Epithelial cell of esophagus (primary cell): Measurements from ENCODE around the gene GPR37L1.

ENCODE experiments used
- DNase-seq: peaks from one replicate; pipeline ENCODE4 v3.0.0; 2010; ENCODE audit warnings: low read depth
- H3K4me3 ChIP-seq: 2 replicates; pipeline ENCODE4 v1.5.1; 2011; ENCODE audit warnings: mild to moderate bottlenecking, low read length, control low read depth
- TF ChIP-seq, protein P1 (sequence below): IDR thresholded peaks from 2 replicates; pipeline ENCODE4 v1.5.1; 2011; ENCODE audit warnings: low read depth, mild to moderate bottlenecking, low read length, control low read depth, inconsistent platforms; ENCODE audit not compliant: insufficient read depth; ENCODE audit errors: missing control alignments

GPR37L1 gene

GRCh38 chr1:202155478-202156021 is 32.8 kb downstream of the GPR37L1 start:
- TF ChIP-seq, protein P1, sequence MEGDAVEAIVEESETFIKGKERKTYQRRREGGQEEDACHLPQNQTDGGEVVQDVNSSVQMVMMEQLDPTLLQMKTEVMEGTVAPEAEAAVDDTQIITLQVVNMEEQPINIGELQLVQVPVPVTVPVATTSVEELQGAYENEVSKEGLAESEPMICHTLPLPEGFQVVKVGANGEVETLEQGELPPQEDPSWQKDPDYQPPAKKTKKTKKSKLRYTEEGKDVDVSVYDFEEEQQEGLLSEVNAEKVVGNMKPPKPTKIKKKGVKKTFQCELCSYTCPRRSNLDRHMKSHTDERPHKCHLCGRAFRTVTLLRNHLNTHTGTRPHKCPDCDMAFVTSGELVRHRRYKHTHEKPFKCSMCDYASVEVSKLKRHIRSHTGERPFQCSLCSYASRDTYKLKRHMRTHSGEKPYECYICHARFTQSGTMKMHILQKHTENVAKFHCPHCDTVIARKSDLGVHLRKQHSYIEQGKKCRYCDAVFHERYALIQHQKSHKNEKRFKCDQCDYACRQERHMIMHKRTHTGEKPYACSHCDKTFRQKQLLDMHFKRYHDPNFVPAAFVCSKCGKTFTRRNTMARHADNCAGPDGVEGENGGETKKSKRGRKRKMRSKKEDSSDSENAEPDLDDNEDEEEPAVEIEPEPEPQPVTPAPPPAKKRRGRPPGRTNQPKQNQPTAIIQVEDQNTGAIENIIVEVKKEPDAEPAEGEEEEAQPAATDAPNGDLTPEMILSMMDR, result no peak
- no peak overlapping the region for H3K4me3 ChIP-seq
- peak; percentile 36 for DNase-seq

DNA sequence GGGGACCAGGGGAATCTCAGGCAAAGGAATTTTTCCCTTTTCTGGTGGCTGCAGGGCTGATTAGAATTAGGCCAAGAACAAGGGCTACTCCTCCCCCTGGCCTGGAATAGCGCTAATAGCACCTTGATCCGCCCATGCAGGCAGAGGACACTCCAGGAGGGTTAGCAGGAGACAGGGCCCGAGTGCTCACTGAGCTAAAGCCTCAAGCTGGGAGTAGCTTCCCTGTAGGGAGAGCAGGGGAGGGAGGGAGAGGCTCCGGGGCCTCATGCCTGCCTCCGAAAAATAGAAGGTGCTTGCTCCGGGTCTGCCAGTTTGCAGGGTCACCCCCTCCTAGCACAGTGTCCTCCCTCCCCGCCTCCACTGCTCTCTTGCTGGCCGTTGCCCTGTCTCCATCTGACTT is 33.9 kb downstream of the GPR37L1 start:
- TF ChIP-seq, protein P1, result no peak
- DNase-seq, result no peak
- no peak overlapping the region for H3K4me3 ChIP-seq

- TF ChIP-seq, protein P1, result no peak
- H3K4me3 ChIP-seq, result no peak overlapping the region
- DNase-seq, result no peak
Measured at GRCh38 chr1:202157945-202158344, 35.2 kb downstream of the GPR37L1 start.

DNA sequence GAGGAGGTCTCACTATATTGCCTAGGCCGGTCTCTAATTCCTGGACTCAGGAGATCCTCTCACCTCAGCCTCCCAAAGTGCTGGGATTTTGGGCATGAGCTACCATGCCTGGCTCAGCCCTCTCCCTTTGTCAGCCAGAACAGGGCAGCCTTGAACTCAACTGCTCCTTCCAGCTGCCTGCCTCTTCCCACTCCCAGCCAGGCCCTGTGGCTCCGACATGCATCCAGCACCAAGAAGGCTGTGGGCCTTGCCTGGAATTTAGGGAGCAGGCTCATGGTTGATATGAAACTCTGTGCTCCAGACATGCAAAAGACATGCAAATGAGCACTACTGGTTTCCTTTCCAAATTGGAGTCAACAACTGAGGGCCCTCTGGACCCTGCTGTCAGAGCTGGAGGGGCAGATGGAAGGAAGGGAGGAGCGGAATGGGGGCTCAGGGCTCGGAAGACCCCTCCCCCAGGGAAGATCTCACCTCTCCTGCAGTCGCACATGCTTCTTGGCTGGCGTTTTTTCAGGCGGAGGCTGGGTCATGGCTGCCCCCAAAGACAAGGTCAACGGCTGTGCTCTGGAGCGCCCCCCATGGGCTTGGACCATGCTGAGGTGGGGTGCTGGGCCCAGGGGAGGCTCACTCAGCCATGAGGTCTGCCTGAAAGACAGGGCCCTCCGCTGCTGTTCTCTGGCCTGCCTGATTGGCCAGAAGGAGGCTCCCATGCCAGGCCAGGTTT is 36.3 kb downstream of the GPR37L1 start:
- TF ChIP-seq, protein P1, result no peak
- no peak overlapping the region for H3K4me3 ChIP-seq
- DNase-seq, result no peak

DNA sequence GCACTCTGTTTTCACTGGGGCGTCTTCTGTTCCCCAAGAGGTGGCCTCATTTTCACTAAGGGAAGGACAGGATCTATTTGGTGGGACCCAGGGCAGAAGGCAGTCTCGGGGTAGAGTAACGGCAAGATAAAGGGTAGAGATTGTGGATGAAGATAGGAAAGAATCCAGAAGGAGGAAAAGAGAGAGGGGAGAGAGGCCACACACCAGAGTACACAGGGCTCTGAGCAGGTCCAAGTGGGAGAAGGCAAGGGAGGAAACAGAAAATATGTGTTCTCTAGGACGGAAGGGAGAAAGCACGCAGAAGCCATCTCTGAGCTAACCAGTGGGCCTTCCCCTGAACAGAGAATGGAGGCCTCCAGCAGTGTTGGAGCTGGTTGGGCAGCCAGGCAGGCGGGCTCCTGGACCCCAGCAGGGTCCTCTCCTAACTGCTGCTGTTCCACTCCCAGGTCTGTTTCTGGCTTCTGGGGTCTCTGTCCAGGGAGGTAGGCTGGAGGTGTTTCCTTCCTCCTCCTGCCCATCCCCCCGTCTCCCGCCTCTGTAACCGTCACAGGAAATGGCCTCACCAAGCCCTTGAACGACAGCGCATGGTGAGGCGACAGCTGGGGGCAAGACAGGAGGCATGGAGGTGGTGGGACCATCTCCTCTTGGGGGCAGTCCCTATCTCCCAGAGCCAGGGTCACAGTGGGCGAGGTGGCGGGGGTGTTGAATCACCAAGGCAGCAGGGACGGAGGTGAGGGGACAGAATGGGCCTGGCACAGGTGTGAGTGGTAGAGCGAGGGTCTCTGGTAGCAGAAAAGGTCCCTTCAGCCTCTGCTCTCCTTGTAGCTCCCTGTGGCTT is 37.0 kb downstream of the GPR37L1 start:
- DNase-seq, result no peak
- no peak overlapping the region for H3K4me3 ChIP-seq
- TF ChIP-seq, protein P1, result no peak

GRCh38 chr1:202160377-202160940 is 37.7 kb downstream of the GPR37L1 start, which contains the start of gene PTPN7:
PTPN7 (minus strand) TSS chr1:202160602; CDS start chr1:202159402, 1,200 bp downstream.
- peak; percentile 16 for DNase-seq
- no peak within 1 kb of the TSS for H3K4me3 ChIP-seq
- TF ChIP-seq, protein P1, result no peak
